Posterior cingulate gyrus (tissue), 11 donors: Measurements from ENCODE around the gene OSBPL10.
"Not testable (repeated sequence)": the region's sequence is repeated elsewhere in the genome, so short reads cannot be mapped to it uniquely, and the experiment has no call there.

ENCODE experiments used
- DNase-seq, 10 donors: peaks; one replicate each; pipeline versions ENCODE4 v3.0.0 to v3.0.0-alpha.2; 2020 to 2021; ENCODE audit warnings: mixed read lengths in 3 of 10
- intact Hi-C: fragments of 100-400 bp; cut with DNase I; formaldehyde crosslinking; loops from one replicate; pipeline ENCODE4 v1.15.1; 2023

OSBPL10 gene

DNA sequence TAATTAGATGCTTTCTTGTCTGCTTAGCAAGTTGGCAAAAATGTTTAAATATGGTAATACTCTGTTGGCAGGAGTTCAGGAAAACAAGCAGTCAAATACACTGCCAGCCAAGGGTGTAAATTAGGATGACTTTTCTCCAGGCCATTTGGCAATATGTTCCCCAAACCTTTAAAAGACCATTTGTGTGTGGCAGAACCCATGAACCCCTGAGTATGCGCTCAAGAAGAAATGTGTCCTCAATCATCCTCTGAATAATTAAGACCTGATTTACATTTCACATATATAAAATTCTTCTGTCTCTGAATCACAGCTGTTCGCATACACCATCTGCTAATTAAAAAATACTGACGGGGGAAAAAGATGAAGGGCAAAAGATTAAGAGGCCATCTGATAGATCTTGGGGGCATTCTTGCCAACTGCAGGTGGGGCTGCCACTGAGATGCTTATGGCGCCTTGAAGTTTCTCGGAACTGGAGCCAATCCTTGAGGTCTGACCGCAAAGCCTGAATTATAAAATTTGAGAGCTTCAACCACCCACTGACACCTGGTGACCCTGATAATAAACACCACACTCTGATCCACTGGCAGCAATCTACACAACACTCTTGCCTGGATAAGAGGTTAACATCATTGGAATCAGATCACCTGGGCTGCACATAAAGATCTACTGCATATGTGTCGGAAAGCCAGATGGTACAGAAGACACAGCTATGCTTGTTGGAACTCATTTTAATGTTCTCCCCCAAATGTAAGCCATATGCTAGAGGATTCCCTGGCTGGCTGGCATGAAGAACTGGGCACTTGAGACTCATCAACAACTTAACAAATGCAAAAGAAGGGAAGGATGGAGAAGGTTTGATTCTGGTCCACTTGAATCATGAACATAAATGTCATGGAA lies 190.6 kb downstream of the OSBPL10 start:
- intact Hi-C loops: no loop called here
- DNase-seq: no peak

DNA sequence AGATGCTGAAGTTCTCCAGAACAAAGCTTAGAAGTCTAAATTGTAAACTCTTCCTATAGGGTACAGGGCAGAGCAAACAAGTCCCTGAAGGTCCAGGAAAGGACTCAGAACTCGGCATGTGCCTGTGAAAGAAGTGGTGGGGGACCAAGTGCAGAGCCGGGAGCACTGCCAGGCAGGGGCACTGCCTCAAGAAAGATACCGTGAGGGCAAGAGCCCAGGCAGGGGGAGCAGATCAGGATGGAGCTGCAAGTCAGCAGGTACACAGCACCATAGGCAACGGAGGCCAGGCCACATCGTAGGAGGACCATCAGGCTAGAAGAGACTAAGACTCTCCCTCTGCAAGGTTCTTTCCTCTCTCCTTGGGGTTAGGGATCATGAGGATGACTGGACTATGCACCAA lies 191.6 kb downstream of the OSBPL10 start:
- no peak for DNase-seq
- intact Hi-C loops: no loop called here

- no peak for DNase-seq
- intact Hi-C loops: no loop called here
Measured at GRCh38 chr3:31785734-31786133, 195.3 kb downstream of the OSBPL10 start.

DNA sequence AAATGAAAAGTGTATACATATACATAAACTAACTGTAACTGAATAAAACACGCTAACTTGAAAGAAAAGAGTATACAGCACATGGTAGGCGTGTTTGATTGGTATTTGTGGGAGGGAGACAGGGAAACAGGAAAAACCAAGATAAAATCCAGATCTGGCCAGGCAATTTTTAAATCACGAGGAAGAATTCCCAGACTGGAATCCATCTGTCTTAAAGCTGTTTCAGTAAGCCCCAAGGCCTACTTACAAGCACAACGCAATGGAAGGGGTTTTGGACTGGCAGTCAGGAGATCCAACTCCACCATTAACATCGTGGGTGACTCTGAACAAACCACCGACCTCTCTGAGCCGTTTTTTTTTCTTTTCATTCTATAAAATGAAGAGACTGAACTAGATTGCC lies 195.8 kb downstream of the OSBPL10 start:
- DNase-seq: no peak
- intact Hi-C loops: no loop called here

DNA sequence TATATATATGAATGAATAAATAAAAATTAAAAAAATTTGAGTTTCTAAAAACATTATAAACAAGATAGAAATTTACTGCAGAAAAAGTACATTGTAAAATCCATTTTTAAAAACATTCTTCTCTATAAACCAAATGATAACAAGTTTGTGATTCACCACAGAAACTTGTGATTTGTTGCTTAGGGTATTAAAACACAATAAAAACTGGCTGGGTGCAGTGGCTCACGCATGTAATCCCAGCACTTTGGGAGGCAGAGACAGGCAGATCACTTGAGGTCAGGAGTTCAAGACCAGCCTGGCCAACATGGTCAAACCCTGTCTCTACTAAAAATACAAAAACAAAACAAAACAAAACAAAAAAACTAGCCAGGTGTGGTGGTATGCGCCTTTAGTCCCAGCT lies 197.2 kb downstream of the OSBPL10 start:
- intact Hi-C loops, DNase-seq: not testable (repeated sequence)

- intact Hi-C loops, DNase-seq: not testable (repeated sequence)
Measured at GRCh38 chr3:31782306-31782705, 198.8 kb downstream of the OSBPL10 start.

GRCh38 chr3:31779514-31779913 lies 201.5 kb downstream of the OSBPL10 start:
- DNase-seq: no peak
- intact Hi-C loops: no loop called here

DNA sequence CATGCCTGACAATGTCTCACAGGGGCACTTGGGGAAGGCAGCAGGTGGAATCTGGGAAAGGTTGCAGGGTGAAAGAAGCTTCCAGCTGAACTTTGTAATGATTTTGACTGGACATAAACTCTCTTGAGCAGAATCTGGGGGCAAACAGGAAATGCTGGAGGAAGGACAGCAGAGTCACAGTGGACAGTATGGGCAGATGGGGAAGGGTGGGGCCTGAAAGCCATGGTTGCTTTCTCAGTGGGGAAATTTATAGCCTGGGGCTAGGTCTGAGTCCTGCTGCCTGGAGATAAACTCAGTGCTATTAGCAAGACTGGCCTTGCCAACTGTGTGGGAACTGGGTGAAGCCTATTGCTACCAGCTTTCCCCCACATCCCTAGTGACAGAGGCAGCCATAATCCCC lies 203.2 kb downstream of the OSBPL10 start:
- intact Hi-C loops: no loop called here
- DNase-seq: no peak

DNA sequence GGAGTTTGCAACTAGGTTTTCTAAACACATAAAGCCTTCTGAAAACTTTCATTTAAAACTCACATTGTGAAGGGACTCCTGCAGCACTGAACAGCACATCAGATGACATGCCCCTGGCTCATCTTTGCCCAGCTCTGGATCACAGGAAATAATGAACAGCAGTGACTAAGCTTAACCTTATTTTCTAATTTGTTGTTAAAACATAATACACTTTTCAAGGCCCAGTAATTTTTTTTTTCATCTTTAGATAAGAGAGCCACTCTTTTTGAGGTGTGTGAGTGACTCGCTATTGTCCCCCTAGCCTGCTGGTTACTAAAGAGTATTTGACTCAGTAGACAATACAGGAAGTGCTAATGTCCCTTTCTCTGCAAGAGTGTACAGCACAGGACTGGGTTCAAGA lies 204.0 kb downstream of the OSBPL10 start:
- intact Hi-C loops: no loop called here
- no peak for DNase-seq

- DNase-seq: no peak
- intact Hi-C loops: no loop called here
Measured at GRCh38 chr3:31776016-31776415, 205.0 kb downstream of the OSBPL10 start.

DNA sequence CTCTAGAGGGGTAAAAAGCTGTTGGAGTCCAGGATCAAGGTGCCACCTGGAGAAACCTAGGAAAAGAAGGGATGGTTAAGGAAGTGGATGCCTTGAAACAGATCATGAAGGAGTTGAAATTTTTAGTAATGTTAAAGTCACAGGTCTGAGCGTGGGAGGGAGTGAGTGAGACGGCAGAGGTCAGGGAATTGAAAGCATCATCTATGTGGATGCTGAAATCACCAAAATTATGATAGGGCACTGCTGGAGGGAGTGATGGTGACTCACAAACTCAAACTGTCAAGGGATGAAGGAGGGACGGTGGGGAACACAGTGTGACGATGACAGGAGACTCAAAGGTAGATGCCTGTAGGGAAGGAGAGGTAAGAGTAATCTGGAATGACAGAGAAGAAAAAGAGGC lies 205.7 kb downstream of the OSBPL10 start:
- DNase-seq: no peak
- intact Hi-C loops: no loop called here

DNA sequence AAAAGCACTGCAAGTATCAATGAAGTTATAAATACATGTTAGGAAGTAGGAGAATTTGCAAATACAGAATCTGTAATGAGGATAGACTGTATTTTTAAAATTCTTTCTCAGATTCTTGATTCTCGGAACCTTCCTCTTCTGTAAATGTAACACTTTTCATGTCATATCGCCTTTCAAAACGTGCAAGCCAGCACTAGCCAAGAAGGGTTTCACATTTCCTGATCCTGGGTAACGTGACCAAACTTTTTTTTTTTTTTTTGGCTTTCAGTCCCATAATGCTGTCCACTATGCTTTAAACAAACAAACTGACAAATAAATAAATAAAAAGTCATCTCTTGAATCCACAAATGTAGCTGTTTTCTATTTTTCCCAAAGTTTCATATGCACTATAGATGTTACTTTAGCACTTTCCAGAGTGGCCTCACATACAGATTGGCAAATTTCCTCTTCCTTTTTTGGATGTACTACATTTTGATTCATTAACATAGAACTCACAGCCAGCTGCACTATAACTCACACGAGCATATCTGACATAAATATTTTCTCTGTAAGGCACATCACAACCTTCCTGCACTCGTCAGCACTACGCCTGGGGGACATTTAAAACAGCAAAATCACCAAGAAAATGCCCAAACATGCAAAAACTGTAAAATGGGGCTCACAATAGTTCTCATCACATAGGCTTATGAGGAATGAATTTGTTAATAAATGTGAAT lies 208.1 kb downstream of the OSBPL10 start:
- no peak for DNase-seq
- intact Hi-C loops: no loop called here

- intact Hi-C loops: no loop called here
- DNase-seq: no peak
Measured at GRCh38 chr3:31772272-31772671, 208.8 kb downstream of the OSBPL10 start.

- no peak for DNase-seq
- intact Hi-C loops: no loop called here
Measured at GRCh38 chr3:31770822-31771326, 210.2 kb downstream of the OSBPL10 start.

DNA sequence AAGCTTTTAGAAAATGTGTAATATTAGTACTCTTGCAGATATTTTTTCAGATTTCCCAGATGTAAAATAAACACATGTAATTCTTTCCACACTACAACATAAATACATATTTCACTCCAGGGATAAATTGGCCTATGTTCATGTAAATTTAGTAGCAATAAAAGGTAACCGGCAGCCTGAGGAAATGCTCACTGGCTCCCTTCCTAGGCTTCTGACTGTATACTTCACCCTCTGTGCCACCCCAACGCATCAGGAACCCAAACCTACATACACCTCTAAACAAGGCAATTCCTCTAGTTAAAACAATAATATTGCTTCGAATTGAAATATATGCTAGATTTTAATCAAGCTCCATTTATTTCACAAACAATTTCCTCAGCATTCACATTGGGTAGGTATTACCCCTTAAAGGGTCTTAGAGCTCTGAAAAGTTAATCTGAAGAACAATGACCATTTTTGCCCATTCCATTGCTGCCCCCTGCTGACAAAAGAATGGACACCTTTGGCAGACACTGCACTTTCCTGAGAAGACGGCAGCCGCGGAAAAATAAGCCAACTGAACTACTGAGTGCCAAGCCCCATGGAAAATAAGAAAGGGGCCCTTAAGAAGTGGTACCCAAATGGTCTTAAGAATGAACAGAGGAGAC lies 212.5 kb downstream of the OSBPL10 start:
- DNase-seq: peak in 7 of 10 donors; percentile 28 to 89 (median 56)
- intact Hi-C loops: loop anchor here (1.0 to 5.0 kb wide), 3 partner anchors 156 to 1001 kb away; no protein-coding TSS in a partner anchor

DNA sequence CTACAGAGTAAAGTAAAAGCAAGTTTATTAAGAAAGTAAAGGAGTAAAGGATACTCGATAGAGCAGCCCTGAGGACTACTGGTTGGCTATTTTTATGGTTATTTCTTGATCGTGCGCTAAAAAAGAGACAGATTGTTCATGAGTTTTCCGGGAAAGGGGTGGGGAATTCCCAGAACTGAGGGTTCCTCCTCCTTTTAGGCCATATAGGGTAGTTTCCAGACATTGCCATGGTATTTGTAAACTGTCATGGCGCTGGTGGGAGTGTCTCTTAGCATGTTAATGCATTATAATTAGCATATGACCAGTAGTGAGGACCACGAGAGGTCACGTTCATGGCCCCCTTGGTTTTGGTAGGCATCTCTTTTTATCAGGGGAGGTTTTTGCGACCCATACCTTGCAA lies 213.1 kb downstream of the OSBPL10 start:
- intact Hi-C loops: loop anchor here (1.0 to 5.0 kb wide), 3 partner anchors 156 to 1001 kb away; no protein-coding TSS in a partner anchor
- DNase-seq: no peak

DNA sequence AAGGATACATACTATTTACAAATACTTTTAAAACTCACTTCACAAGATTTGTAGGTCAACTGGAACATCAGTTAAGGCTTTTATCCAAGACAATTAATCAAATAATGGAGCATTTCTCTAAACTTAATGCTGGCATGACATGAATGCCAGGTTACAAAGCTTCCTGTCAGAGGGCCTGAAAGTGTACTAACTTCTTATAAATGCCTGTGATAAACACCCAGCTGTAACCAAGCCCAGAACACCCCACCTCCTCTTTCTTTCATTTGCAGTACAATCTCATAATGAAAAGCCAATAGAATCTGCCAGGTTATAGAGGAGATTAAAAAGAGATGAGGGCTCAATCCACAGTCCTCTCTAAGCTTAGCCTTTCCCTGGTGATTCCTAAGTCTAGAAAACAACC lies 214.4 kb downstream of the OSBPL10 start:
- no peak for DNase-seq
- intact Hi-C loops: loop anchor here (5.0 kb wide), 2 partner anchors 154 to 999 kb away; no protein-coding TSS in a partner anchor

- DNase-seq: no peak
- intact Hi-C loops: loop anchor here (5.0 kb wide), 2 partner anchors 154 to 999 kb away; no protein-coding TSS in a partner anchor
Measured at GRCh38 chr3:31765871-31766270, 215.2 kb downstream of the OSBPL10 start.

DNA sequence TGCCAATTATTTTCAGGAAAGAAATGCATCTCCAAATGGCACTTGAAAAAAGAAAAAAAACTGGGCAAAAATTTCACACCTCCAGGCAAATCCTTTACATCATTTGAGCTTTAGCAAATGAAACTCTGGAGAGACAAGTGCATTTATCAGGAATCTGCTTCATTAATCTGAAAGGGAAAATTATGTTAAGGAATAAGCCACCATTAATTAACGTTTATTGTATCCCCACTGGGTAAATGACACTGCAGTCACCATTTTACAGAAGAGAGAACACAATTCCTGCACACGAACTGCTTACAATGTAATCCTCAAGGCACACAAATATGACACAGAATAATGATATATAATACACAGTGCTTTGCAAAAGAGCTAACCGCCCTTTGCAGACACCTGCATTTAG lies 217.3 kb downstream of the OSBPL10 start:
- no peak for DNase-seq
- intact Hi-C loops: no loop called here

DNA sequence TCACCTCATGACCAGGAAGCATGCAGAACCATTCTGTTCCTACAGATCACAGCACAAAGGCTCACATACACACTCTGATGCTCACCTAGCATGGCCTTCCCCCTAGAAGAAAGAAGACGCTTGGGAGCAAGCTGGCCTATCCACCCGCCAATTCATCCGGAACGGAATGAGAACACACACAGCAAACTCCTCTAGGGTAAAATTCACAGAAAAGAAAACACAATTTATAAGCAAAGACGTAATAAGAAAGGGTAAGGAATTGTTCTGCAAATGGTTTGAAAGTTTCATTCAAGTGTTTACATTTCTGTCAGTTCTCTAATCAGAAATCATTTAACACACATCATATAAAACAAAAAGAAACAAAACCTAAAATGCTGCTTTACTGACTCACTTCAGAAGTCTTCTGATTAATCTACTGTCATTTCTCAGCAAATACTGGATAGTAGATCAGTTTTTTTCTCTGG lies 218.1 kb downstream of the OSBPL10 start:
- no peak for DNase-seq
- intact Hi-C loops: no loop called here
